Measurements from ENCODE around the gene MLH3.

GRCh38 chr14:75081660-75082229, 30.5 kb upstream of the MLH3 start:
- no peak for TF ChIP-seq CTCF (IDR thresholded peaks at IDR 0.05)
- no peak for TF ChIP-seq POLR2A (IDR thresholded peaks at IDR 0.05)

Data from ovary (tissue), 3 donors.